ENCODE data around the gene HRH2.

HRH2 gene

GRCh38 chr5:175679411-175679810 lies 21.5 kb downstream of the HRH2 start:
- H3K4me3 ChIP-seq (replicated peaks in 1 of 2; ENCODE audit: low read depth in 2 of 2, low read length in 2 of 2): no peak overlapping the region
- TF ChIP-seq CTCF (IDR thresholded peaks at IDR 0.05; ENCODE audit: low read depth, low read length): no peak
- no peak for DNase-seq (ENCODE audit: low read depth in 2 of 2)

GRCh38 chr5:175680020-175680419 lies 22.1 kb downstream of the HRH2 start:
- H3K4me3 ChIP-seq (replicated peaks in 1 of 2; ENCODE audit: low read depth in 2 of 2, low read length in 2 of 2): no peak overlapping the region
- no peak for DNase-seq (ENCODE audit: low read depth in 2 of 2)
- no peak for TF ChIP-seq CTCF (IDR thresholded peaks at IDR 0.05; ENCODE audit: low read depth, low read length)

- no peak for TF ChIP-seq CTCF (IDR thresholded peaks at IDR 0.05; ENCODE audit: low read depth, low read length)
- no peak for DNase-seq (ENCODE audit: low read depth in 2 of 2)
- no peak overlapping the region for H3K4me3 ChIP-seq (replicated peaks in 1 of 2; ENCODE audit: low read depth in 2 of 2, low read length in 2 of 2)
Measured at GRCh38 chr5:175680463-175680862, 22.6 kb downstream of the HRH2 start.

GRCh38 chr5:175681045-175681967 lies 23.4 kb downstream of the HRH2 start:
- no peak overlapping the region for H3K4me3 ChIP-seq (replicated peaks in 1 of 2; ENCODE audit: low read depth in 2 of 2, low read length in 2 of 2)
- DNase-seq (ENCODE audit: low read depth in 2 of 2): peak in 1 of 2 donors; percentile 12
- no peak for TF ChIP-seq CTCF (IDR thresholded peaks at IDR 0.05; ENCODE audit: low read depth, low read length)

- DNase-seq (ENCODE audit: low read depth in 2 of 2): peak in 1 of 2 donors; percentile 28
- no peak overlapping the region for H3K4me3 ChIP-seq (replicated peaks in 1 of 2; ENCODE audit: low read depth in 2 of 2, low read length in 2 of 2)
- TF ChIP-seq CTCF (IDR thresholded peaks at IDR 0.05; ENCODE audit: low read depth, low read length): no peak
Measured at GRCh38 chr5:175681968-175682340, 24.1 kb downstream of the HRH2 start.

- no peak overlapping the region for H3K4me3 ChIP-seq (replicated peaks in 1 of 2; ENCODE audit: low read depth in 2 of 2, low read length in 2 of 2)
- no peak for TF ChIP-seq CTCF (IDR thresholded peaks at IDR 0.05; ENCODE audit: low read depth, low read length)
- DNase-seq (ENCODE audit: low read depth in 2 of 2): no peak
Measured at GRCh38 chr5:175682664-175683063, 24.8 kb downstream of the HRH2 start.
